ENCODE measurements around the gene VWF.

DNA sequence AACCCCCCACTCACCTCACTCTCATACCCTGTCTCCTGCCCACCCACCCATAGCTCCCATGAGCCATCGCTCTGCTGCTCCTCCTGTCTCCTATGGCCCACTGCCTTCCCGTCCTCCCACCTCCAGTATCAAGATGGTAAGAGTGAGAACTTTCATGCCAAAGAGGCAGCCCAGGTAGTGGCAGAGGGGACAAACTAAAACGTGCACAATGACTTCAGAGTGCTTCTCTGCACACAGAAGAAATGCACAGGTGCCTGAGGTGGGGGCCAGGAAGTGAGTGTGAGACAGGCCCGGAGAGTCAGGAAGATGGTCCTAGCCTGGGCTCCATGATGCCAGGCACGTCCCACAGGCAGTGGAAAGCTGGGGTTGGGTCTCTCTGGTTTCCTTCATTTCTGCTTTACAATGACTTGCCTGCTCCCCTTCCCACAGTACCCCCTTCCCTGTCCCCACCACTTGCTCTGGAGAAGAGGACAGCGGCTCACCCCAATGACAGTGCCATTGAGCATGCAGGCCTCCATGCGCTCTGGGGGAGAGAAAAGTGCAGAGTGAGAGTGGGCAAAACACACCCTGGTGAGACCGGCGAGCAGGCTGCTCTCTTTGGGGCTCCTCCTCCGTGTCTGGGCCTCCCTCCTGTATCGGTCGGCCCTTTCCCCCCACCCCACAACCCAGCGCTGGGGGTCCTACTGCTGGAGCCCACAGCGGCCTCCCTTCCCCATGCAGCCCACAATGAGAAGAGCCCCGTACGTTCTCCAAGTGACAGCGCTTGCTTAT is 156.6 kb downstream of the VWF start:
- TF ChIP-seq SUZ12 (IDR thresholded peaks at IDR 0.05; ENCODE audit: extremely low read depth, insufficient read depth, insufficient read length): no peak
- no peak for TF ChIP-seq YY1 (IDR thresholded peaks at IDR 0.05; ENCODE audit: insufficient read depth, insufficient read length)
- no peak for TF ChIP-seq ZNF274 (IDR thresholded peaks at IDR 0.05; ENCODE audit: low read depth, low read length)
